NCI-H2196 (cell line): ENCODE results near the gene NRCAM.

Source experiments
- DNase-seq: peaks from one replicate; lab custom pipeline; 2025; ENCODE audit not compliant: unreplicated experiment; lab: John Stamatoyannopoulos, UW

NRCAM gene

DNA sequence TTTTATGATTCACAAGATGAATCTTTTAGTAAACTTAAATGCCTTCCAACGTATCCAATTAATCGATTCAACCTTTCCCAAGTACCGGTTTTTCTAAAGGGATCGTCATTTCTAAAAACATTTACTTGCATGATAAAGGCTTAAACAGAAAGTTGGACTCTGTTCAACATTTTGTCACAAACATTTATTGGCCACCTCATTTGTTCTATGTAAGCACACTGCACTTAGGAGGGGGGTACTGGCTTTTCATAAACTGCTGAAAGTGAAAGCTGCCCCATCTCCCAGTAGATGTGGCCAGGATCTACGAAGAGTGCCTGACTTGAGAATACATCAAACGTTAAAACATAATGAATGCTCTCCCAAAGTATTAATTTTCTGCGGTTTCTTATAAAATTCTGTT is 288.8 kb downstream of the NRCAM start:
- DNase-seq, result no peak

DNA sequence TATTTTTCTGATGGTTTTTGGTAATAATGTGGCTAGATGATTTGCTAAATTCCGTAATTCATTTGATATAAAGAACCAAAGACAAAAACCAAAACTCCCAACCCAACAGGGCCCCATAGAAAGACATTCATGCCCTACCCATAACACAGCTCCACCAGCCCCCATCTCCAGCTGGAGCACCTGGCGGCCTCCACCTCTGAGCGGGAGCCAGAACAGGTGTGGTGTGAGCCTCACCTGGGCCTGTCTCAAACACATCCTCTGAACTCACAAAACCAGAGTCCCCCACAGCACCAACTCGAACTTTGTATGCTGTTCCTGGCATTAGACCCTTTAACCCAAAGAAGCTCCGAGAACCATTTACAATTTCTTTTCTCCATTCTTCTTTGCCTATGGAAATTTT is 289.5 kb downstream of the NRCAM start:
- DNase-seq, result no peak

DNA sequence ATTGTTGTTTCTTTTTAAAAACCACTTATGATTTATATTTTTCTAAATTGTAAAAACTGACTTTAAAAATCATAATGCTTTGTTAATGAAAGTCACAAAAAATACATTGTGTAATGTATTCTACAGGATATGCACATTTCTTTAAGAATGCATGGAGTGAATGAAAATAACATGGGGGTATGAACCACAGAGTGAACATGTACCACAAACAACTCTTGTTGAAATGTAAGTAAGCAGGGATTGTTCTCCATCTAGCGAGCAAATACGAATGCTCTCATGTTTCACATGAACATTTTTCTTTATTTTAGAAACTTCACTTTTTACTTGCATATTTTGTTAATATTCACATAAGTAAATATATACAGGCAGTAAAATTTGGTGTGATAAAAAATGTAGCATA is 290.5 kb downstream of the NRCAM start:
- DNase-seq, result no peak

DNA sequence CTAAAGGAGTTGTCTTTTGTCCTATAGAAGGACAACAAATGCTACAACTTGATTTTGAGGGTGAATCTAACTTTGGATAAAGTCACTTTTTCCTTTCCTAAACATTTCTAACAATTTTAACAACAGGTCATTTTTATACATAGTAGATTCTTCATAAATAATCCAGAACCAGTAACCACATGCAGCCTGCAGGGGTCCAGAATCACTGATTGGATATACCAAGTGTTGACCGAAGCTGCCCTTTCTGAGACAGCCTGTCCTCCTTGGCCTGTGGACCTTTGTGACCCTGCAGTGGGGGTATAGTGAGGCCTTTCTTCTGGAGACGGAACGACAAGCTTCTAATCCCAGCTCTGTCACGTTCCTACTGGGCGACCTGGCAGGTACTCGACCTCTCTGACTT is 291.3 kb downstream of the NRCAM start:
- no peak for DNase-seq

DNA sequence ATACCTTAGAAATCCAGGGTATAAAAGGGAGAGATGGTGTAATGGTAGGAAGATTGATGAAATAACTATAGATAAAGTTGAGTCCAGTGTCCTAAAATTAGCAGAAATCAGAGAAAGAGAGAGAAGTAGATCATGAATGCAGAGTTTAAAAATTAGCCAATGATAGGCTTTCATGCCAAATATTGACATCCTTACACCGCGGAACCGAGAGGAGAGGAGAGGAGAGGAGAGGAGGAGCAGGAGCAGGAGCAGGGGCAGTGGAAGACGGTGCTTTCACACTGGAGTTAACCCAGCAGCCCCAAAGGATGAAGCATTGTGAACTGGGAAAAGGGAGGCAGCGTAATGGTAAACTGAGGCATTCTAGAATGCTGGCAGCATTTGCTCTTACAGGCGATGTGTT is 291.9 kb downstream of the NRCAM start:
- no peak for DNase-seq

DNA sequence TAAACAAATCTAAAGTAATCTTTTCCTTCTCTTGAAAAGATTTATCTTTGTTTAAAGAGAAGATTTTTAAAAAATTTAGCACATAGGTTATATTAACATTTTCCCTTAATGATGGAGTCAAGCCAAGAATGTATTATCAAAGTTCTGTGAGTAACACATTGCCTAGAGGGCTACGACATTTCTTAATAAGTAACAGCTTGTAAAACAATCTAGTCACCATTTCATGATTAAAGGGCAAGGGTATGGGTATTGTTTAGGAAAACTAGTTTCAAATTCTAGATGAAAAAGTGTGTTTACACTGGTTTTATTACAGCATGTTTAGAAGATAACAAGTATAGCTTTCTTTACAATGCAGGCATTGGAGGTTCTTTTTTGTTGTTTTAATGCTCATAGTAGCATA is 297.5 kb downstream of the NRCAM start:
- DNase-seq, result no peak

DNA sequence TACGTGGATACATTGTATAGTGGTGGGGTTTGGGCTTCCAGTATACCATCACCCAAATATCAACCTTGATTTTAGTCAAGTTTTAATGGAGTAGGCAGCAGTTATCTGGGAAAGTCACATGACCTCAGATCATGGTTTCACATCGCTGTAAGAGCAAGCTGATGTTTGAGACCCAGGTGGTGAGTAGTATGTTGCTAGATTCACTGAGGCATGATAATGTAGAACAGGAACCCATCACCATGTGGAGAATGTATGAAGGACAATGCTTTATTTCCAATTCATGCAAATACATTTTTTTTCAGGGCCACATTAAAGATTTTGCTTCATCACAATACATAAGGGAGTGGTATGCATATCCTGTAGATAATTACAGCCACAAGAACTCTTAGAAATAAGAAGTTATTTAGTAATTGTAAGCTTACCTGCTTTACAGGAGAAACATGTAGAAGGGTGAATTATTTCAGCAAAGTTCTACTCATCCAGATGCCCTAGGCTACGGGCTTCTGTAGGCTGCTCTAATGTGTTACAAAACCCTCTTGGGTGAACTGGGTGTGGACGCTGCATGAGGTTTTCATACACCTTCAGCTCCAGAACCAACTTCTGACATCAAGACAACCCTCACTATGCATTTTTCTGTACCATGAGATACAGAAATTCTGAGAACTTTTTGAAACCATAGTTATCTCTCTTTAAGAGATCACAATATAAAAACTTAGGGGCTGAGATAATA is 298.5 kb downstream of the NRCAM start:
- DNase-seq, result no peak

DNA sequence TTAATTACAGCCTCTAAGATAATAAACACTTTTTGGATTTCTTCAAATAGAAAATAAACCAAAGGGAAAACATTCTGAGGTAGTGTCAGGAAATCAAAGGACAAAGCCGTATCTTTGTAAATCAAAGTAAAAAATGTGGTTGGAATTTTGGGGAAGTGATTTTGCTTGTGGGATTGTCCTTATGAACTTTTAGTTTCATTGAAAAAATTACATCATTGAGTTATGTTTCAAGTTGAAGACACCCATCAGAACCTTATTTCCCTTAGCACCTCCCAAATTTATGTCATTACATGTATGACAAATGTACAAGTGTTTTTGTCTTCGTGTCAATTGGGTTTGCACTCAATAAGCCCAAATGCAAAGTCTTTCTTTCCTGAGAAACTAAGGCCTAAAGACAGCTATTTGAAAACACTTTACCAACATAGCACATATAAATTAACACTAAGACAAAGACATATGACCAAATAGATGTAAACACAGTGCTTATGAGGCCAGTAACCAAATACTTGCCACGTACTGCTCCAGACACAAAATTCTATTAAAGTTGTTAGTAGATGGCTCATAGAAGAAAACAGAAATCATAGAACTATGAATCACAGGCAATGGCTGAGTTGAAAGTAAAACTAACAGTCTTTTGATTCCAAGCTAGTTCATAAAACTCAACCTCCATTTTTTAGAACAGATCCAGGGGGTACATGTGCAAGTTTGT is 299.2 kb downstream of the NRCAM start:
- DNase-seq, result no peak

DNA sequence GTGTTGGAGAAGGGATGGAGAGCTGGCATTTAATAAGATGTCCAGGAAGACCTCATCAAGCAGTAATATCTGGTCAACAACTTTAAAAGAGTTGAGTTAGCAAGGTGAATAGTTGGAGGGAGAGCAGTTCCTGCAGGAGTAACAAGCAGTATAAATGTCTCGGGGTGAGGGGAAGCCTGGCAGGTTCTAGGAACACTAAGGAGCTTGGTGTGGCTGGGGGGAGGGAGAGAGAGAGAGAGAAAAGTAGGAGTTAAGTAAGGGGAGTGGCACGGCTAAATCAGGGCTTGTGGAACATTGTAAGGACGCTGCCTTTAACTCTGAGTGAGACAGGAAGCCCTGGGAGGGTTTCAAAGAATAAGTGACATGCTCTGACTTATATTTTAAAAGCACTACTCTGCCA is 304.0 kb downstream of the NRCAM start:
- no peak for DNase-seq

DNA sequence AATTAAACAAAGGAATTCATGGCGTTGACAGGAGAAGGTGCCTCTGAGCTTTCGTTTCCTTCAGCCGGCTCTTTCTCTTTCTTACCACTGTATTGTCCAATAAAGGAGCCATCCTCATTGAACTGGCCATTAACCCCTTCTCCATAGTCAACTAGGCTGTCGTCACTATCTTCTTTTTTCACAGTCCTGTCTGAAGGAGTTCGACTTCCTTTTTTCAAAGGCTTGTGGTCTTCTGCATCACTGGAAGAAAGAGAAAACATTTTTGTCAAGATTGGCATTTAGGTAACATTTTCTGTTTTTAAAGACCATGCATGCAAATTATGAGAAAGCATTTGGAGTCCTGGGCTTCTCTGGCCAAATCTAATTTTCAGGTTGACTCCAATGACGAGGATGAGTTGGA is 306.3 kb downstream of the NRCAM start:
- DNase-seq, result no peak

DNA sequence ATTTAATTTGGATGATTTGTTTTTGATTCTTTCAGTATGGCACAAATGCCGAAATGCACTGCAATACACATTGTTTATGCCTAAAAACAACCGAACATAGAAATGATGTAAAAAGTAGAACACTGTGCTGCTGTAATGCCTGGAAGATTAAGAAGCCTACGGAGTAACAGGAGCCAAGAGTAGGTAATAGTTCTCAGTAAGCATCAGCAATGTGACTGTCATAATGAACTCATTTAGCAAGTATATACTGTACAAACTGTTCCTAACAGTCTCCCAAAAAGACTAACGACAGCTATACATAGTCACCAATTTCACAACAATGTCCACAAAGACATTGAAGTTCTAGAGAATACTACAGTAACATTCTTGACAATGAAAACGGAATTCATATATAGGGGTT is 307.1 kb downstream of the NRCAM start:
- no peak for DNase-seq

DNA sequence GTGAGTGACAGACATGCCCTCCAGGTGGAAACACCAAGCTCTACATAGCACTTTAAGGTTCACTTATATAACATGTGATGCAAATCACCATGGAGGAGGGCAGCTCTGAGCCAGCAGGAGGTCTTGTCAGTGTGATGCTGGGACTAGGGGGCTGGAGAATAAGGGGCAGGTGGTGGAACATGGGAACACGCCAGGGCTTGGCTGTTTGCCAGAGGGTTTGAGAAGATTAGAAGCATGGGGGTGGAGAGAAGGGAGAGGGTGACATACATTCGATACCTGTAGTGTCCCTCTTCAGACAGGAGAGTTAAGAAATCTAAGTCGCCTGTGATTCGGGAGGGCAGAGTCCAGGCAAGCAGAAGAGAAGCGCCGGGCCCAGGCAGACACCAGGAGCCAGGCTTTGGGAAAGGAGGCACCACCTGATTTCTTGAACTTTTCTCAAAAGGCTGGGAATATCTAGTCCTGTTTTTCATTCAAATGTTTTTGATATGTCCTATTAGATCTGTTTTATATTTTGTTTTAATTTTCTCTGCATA is 309.1 kb downstream of the NRCAM start:
- DNase-seq, result no peak

DNA sequence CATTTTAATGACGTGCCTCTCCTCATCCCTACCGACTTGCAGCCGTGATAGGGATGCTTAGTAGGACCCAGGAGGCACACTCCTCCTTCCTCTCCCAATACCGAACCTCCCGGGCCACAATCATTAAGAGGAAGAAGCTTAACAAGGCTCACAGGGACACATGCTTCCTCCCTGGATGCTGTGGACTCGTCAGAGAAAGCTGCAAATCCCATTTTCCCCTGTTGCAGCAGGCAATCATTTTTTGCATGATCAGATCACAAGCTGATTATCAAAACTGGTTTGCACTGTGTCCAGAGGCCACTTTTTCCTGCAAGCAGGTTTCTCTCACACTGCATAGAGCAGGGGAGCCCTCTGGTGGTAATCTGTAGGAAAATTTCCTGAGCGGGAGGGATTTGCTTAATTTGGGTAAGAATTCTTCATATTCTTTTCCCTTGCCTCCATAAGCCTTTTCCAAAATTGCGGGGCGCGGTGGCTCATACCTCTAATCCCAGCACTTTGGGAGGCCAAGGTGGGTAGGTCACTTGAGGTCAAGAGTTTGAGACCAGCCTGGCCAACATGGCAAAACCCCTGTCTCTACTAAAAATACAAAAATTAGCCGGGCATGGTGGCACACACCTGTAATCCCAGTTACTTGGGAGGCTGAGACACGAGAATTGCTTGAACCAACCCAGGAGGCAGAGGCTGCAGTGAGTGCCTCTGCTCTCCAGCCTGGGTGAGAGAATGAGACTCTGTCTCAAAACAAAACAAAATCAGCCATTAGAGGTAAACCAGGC is 310.0 kb downstream of the NRCAM start:
- peak; percentile 77 for DNase-seq

DNA sequence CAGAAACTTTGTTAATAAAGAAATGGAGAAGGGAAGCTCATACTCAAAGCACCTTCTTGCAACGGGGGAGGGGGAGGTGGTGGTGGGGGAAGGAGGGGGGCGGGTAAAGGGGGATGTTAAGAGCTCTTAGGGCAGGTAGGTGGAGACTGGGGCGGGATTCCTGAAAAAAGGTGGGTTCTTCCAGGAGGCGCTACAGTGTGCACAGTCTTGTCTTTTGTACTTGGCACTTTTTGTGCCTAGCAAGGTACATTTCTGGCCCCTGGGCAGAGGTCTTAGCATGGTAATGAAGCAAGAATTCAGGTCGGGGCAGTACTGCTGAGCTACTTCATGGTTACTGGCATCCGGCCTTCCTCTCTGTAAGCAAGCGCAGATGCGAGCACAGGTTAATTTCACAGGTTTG is 310.8 kb downstream of the NRCAM start:
- no peak for DNase-seq

DNA sequence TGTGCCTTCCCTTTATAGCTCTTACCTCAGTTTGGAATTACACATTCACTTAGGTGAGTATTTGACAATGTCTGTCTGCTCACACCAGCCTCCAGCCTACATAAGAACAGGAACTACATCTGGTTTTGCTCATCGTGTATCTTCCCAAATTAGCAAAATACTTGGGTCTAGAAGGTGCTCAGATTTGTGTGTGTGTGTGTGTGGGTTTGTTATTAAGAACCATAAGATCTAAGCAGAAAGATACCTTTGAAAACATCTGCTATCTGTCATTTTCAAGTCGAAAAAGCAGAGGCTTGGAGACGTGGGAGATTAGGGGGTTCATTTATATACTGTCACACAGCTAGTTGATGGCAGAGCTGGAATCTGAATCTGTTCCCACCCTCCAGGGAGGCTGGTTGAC is 311.3 kb downstream of the NRCAM start:
- no peak for DNase-seq

DNA sequence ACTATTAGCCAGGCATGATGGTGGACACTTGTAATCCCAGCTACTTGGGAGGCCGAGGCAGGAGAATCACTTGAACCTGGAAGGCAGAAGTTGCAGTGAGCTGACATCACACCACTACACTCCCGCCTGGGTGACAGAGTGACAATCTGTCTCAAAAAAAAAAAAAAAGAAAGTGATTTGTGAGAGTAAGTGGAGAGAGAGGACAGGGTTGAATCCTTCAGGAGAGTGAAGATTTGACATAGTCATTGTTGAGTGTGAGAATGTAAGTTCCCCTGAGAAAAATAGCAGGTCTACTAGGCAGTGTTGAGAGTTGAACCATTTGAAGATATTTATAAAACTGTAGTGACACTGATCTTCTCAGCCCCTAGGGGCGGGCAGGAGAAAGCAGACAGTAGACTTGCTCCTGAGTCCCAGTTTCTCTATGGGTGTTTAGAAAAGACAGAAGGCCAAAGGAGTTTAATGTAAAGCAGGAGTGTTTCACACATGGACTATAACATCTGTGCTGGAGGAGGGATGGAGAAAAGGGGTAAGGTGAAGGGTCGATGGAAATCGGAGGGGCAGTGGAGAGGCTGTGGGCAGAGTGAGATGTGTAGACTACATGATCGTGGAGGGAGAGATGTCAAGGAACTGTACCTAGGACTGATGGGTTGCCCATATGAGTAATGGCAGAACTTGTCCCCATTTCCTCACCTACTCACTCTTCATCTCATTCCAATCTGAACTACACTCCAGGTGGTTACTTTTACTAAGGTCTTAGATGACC is 312.4 kb downstream of the NRCAM start:
- DNase-seq, result no peak

DNA sequence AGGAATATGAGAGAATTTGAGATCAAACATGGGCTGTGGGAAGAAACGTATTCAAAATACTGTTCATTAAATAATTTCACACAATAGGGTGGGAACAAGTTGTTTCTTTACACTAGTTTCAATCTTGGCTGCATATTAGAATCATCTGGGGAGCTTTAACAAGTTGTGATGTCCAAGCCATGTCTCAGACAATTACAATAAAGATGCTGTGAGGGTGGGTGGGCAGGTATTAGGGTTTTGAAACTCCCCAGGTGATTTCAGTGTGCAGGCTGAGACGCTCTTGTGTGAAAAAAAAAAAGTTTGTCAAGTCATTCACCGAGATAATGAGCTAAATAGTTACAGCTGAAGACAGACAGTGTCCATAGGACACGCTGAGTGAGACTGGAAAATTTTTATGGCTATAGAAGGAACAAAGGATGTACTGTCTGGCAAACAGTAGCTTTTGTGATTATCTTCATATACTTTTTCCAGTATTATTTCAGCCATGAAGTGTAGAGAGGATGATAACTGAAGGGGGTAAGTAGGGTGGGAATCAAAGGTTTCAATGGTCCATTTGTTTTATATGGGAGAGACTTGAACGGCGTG is 313.5 kb downstream of the NRCAM start:
- no peak for DNase-seq

DNA sequence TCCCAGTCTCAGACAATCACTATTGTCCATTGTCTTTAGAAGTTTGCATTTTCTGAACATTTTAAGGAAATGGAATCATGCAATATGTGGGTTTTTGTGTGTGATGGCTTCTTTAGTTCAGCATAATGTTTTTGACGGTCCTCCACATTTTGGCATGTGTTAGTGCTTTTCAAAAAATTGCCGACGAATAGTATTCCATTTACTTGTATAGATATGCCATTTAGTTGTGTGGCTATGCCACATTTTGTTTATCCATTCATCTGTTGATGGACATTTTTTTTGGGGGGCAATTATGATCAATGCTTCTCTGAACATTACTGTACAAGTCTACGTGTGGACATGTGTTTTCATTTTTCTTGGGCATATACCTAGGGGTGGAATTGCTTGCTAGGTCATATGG is 314.1 kb downstream of the NRCAM start:
- no peak for DNase-seq

DNA sequence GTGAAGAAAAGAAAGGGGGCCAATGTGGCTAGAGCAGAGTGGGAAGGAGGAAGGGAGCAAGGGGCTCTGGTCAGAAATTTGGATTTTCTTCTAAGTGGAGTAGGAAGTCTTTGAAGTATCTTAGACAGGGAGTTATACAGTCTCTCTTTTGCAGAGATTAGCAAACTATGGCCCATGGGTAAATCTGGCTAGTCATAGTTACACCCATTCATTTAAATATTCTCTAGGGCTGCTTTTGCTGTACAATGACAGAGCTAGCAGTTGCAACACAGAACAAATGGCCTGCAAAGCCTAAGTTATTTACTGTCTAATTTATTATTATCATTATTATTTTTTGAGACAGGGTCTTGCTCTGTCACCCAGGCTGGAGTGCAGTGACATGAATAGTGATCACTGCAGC is 315.6 kb downstream of the NRCAM start:
- no peak for DNase-seq

DNA sequence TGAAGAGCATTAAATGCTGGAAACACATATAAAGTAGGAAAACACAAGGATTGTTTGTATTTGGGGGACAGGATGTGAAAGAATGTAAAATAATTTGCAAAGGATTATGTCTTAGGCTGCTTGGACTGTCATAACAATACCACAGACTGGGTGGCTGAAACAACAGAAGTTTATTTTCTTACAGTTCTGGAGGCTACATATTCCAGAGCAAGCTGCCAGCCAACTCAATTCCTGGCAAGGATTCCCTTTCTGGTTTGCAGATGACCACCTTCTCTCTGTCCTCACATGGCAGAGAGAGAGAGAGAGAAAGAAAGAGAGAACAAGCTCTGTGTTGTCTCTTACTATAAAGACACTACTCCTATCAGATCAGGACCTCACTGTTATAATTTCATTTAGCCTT is 317.3 kb downstream of the NRCAM start:
- DNase-seq, result no peak

DNA sequence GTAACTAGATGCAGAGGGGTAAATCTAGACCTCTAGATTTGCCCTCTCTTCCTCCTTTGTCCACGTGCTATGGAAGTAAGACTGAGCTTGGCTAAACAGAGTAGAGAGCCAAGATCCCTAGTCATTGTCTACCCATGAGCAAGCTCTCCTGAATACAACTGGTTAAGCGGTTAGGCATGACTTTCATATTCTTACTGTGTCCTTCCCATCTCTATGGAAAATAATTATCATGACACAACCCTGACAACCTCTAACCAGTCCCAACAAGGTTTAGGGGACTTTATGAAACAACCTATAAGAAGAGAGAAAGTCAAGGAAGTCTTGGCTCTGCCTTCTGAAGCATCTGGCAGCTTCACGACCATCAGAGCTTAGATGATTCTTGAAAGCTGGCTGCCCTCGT is 318.2 kb downstream of the NRCAM start:
- DNase-seq, result no peak
